Stimulated activated CD8-positive, alpha-beta memory T cell treated with anti-CD3 and anti-CD28 coated beads, Interleukin-7, amount 100 ng/mL, for 1 hour (primary cell): ENCODE measurements around the gene UBAP1.
"Not testable (repeated sequence)": the region's sequence is repeated elsewhere in the genome, so short reads cannot be mapped to it uniquely, and the experiment has no call there.

Source experiments
- DNase-seq, 2 donors: peaks; one replicate each; pipeline ENCODE4 v3.0.0-alpha.2; 2020; ENCODE audit warnings: low read depth in 2 of 2

The UBAP1 gene

DNA sequence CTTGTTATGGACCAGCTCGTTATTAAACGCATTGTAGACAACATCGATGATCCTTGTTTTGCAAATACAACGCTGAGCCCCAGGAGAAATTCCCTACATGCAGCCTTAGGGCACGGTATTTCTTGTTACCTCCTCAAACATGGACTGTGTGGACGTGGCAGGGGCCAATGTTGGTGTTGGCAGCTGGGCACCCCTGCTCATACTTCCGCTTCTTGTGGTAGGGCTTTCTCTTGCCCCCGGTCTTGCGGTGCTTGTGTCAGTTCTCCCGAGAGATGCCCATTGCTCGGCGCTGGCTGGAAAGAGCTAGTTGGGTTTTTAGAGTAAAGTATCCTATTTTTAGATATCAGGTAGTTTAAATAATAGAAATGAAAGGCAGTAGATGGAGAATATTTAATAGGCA lies 45.5 kb downstream of the UBAP1 start:
- no peak for DNase-seq

DNA sequence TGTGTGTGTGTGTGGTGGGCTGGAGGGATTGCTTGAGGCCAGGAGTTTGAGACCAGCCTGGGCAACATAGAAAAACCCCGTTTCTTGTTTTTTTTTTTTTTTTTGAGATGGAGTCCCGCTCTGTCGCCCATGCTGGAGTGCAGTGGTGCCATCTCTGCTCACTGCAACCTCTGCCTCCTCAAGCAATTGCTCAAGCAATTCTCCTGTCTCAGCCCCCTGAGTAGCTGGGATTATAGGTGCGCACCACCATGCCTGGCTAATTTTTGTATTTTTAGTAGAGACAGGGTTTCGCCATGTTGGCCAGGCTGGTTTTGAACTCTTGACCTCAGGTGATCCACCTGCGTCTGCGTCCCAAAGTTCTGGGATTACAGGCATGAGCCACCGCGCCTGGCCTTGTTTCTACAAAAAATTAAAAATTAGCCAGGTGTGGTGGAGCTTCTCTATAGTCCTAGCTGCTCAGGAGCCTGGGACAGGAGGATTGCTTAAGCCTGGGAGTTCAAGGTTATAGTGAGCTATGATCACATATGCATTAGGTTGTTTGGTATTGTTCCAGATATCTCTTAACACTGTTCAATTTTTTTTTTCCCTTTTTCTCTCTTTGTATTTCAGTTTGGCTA lies 47.4 kb downstream of the UBAP1 start:
- DNase-seq = not testable (repeated sequence)

DNA sequence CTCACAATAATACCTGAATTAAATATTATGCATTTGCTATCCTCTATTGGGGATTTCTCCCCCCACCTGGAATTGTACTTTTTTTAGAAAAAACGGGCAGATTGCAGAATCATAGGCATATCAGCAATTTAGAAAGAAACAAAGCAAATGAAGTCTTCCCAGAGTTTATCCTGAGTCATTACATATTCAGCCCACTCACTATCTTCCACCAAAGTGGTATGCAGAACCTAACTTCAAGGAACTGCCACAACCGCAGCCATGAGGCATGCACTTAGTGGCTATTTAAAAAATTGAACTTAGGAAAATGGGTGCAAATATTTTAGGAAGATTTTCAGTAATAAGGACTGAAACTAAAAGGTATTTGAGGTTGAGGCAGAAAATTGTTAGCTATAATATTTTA lies 48.6 kb downstream of the UBAP1 start:
- DNase-seq = no peak

DNA sequence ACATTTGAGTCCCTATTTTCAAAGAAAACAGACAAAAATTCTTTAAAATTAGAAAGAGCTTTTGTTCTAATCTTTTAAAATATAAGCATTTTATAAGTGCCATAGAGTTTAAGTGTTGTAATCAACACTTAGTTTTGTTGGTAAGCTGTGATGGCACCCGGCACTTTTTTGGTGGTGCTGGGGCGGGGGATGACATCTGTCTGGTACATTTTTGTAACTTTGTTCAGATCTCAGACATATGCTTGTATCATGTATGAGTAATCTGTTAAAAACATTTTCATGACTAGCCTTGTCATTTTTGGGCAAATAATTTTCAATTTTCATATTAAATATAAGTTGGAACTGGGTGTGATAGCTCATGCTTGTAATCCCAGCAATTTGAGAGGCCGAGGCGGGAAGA lies 51.7 kb downstream of the UBAP1 start:
- no peak for DNase-seq

- DNase-seq = no peak
Observed at GRCh38 chr9:34232201-34232600, 53.4 kb downstream of the UBAP1 start.

GRCh38 chr9:34233672-34234071 lies 54.8 kb downstream of the UBAP1 start:
- no peak for DNase-seq

GRCh38 chr9:34237836-34238235 lies 59.0 kb downstream of the UBAP1 start:
- DNase-seq = no peak

GRCh38 chr9:34240006-34240405 lies 61.2 kb downstream of the UBAP1 start:
- no peak for DNase-seq

GRCh38 chr9:34242830-34243229 lies 64.0 kb downstream of the UBAP1 start:
- no peak for DNase-seq

DNA sequence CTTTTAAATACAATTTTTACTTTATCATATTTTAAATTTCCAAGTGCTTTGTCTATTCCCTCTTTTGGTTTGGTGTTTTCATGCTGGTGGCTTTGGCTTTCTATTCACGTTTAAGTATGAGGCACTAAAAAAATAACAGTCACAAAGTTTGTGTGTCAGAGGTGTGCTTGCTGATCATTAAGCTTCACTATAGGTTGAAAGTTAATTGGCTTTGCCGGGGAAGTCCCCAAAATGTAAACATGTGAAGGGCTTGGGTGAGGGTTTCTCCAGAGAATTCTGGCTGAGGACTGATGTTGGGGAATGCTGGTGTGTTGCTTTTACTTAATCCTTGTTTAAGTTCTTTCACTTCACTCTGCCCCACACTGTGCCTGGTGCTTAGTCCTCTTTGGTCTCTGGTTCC lies 66.4 kb downstream of the UBAP1 start:
- DNase-seq = not testable (repeated sequence)

DNA sequence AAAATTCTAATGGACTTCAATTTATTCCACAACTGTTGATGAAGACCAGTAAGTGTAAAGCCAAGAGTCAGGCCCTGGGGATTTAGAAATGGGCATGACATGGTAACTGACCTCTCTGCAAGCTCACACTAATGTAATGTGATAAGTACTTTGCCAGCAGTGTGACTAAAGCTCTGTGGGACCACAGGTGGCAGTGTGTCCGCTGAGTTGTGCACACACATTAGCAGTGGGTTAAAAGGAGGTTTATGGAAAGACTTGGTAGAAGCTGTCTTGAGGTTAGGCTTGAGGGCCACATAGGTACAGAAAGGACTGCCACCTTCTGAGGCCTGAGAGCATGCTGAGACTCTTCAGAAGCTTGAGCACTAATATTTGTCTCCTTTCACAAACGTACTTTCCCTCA lies 67.6 kb downstream of the UBAP1 start:
- no peak for DNase-seq

GRCh38 chr9:34247782-34248181 lies 68.9 kb downstream of the UBAP1 start:
- DNase-seq = not testable (repeated sequence)

DNA sequence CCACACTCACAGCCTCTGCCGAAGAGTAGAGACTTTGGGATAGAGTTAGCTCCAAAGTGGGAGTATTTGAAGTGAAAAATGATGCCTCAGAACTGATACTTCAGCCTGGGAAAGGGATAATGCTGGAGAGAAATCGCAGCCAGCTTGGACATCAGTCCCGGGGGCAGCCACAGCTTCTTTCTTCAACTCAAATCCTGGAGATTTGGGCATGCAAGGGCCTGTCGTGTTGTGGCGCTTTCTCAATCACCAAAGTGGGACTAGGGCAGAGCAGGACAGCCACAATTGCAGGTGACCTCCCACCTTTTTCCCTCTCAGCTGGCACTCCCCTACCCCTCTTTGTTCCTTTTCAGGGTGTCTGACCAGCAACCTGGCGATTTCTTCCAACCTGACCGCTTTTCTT lies 70.4 kb downstream of the UBAP1 start:
- DNase-seq = no peak

DNA sequence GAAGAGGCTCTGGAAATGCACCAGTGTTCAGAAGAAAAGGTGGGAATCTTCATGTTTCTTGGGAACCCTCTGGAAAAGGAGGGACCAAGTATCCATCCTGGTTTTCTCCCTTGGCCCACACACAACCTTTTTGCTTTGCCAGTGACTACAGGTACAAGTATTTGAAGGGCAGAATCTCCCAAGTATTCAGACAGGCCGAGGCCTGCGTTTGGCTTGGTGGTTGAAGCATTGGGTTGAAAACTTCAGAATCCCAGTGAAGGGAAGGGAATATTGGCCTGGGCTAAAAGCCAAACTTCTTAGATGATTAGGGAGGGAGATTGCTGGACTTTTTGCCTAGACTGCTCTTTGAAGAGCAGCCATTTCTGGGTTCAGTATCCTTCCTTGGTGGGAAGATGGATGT lies 71.9 kb downstream of the UBAP1 start:
- no peak for DNase-seq

- no peak for DNase-seq
Observed at GRCh38 chr9:34252016-34252415, 73.2 kb downstream of the UBAP1 start.

DNA sequence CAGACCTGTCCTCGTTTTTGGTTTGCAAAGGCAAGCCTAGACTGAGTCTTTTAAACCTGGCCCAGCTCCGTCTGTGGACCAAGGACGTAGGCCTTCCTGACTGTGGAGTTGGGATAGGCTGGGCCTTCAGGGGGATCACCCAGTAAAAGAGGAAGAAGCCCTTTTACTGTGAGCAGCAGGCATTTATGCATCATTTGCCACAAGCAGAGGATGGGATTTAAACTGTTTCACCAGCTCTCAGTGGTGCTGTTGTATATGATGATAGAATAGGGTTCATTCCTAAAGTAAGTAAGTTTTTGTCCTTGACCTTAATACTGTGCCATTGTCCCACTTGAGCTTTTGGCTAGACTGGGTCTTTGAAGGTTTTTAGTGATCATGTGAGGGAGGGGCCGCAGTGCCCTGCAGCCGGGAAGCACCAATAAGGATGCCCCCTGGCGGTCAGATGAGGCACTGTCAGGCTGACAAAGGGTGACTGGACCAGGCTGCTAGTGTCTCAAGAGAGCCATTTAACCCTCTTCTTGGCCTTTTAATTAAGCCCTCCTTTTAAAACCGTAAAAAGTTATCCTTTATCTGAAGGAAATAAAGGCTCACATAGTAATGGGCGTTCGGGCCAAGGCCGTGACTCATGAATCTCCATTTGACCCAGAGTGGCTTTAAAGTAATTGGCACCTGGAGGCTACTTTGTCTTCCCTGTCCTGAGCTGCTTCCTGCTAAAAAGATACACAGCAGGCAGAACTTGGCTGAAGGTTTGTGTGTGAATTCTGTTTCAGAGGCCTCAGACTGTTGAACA lies 74.0 kb downstream of the UBAP1 start:
- peak; percentile 14 to 17 for DNase-seq

DNA sequence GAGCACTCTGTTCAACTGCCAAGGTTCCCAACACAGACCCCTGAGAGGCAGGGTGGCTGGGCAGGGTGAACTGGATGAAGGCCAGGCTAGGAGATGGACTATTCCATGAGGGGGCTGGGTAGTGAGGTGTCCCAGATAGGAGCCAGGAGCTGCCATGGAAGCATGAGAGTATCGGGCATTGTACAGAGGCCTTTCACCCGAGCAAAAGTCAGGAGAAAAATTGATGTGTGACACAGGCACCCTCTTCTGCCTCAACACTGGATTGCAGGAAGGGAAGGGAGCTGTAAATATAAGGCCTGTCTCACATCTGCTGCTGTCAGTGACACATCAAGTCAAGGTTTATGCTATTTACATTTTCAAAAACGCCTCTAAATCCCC lies 74.6 kb downstream of the UBAP1 start:
- no peak for DNase-seq

DNA sequence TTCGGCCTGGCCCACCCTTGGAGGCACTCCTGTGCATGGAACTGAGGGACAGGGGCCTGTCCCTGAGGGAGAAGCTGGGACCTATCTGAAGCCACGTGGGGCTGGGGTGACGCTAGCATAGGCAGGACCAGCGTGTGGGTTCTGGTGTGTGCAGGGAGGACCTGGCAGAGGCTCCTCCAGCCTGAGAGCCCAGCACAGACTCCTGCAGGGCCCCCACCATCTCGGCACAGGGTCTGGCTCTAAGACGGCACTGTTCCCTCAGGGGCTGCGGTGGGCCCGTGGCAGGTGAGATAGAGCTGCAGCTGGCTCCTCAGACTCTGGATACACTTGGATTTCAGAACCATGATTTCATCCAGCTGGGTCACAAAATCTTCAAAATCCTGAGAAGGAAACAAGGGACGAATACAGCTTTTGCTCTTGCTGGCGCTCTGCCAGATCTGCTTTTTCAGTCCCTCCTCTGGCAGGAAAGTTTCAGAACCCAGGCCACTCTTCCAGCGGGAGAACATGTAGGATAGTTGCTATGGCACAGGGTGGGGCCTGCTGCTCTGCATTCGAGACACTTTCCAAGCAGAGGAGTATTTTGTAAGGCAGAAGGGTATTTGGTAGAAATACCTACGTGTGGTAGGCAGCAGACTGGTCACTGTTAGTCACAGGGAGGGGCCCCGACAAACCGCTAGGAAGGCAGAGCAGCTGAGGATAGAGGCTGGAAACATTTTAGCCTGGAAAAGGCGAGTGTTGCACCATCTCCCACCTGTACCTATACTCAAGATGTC lies 75.5 kb downstream of the UBAP1 start:
- DNase-seq = no peak

GRCh38 chr9:34254966-34255825 lies 76.4 kb downstream of the UBAP1 start:
- no peak for DNase-seq

GRCh38 chr9:34256104-34256503 lies 77.3 kb downstream of the UBAP1 start:
- no peak for DNase-seq

GRCh38 chr9:34256987-34257585 lies 78.2 kb downstream of the UBAP1 start:
- no peak for DNase-seq
